HepG2 (cell line): Measurements from ENCODE around the gene ADSL. TPM values are rescaled to one million over a fixed set of nuclear protein-coding genes. Genes with fewer than 3 reads are reported as not detected.

Experiments
- ATAC-seq: fragments of 200-7000 bp; cut with Tn5 transposase; 3 replicates; pipeline ENCODE4 v1.9.1; 2020; ENCODE audit warnings: mild to moderate bottlenecking, moderate library complexity
- BruUV-seq: library from RNA; stranded (reverse); fragments of 400-500 nt; replicated peaks from 2 replicates; lab custom pipeline; 2021; lab: Mats Ljungman, UMichigan
- CTCF ChIA-PET: fragments of 300-600 bp; formaldehyde crosslinking; extraction: SDS; loops from one replicate; lab custom pipeline; 2021; ENCODE audit warnings: low total read pairs, inconsistent platforms, low intra/inter-chr PET ratio; lab: Yijun Ruan, JAX
- POLR2A ChIA-PET: fragments of 350-600 bp; sonication (Branson Sonifier 250); formaldehyde crosslinking; loops from one replicate; lab custom pipeline; 2020; ENCODE audit warnings: antibody characterized with exemption, inconsistent platforms; lab: Yijun Ruan, JAX
- DNase-seq: peaks from one replicate; pipeline ENCODE4 v3.0.0-alpha.2; 2015; ENCODE audit warnings: low spot score
- FAIRE-seq: peaks from 3 replicates; lab custom pipeline; 2011; peaks lifted over from hg19 to GRCh38; lab: Jason Lieb, UNC
- H2AFZ ChIP-seq: one replicate; pipeline ENCODE4 v1.6.1; 2011; ENCODE audit warnings: low read length, inconsistent platforms
- H3K27ac ChIP-seq: fragments of 300-600 bp; 3 replicates; pipeline ENCODE4 v1.8.0; 2011; ENCODE audit warnings: mixed run types, mild to moderate bottlenecking, mixed read lengths, low read length, inconsistent platforms; ENCODE audit not compliant: insufficient read depth; ENCODE audit errors: extremely low read length
- H3K27me3 ChIP-seq, 2 experiments: fragments of 200-600 bp in 1 of 2; 2 replicates in 1 of 2; 3 replicates in 1 of 2; pipeline versions ENCODE4 v1.6.0 to v1.8.0; 2011; ENCODE audit warnings: low read length in 2 of 2, mild to moderate bottlenecking in 2 of 2, moderate library complexity in 2 of 2, inconsistent platforms in 1 of 2; ENCODE audit not compliant: insufficient read depth in 2 of 2, control insufficient read depth in 1 of 2
- H3K36me3 ChIP-seq, 2 experiments: fragments of 200-600 bp in 1 of 2; replicated peaks in 1 of 2; 2 replicates in 1 of 2; 3 replicates in 1 of 2; pipeline versions ENCODE4 v1.5.1 to v1.8.0; 2011; ENCODE audit warnings: low read length in 2 of 2, inconsistent platforms in 1 of 2; ENCODE audit not compliant: insufficient read depth in 2 of 2, control insufficient read depth in 1 of 2
- H3K4me1 ChIP-seq: 2 replicates; pipeline ENCODE4 v1.5.1; 2012; ENCODE audit warnings: low read length, inconsistent platforms; ENCODE audit not compliant: insufficient read depth
- H3K4me2 ChIP-seq: 2 replicates; pipeline ENCODE4 v1.6.0; 2011; ENCODE audit warnings: low read depth, low read length, inconsistent platforms
- H3K4me3 ChIP-seq, 3 experiments: fragments of 200-600 bp in 1 of 3; sonication (generic), shearing (Covaris generic) in 1 of 3; replicated peaks in 1 of 3; 2 replicates each; pipeline ENCODE4 v1.5.1; 2011 to 2016; ENCODE audit warnings: low read length in 3 of 3, inconsistent platforms in 2 of 3, low read depth in 2 of 3, mild to moderate bottlenecking in 2 of 3, control low read depth in 1 of 3, mixed read lengths in 1 of 3; ENCODE audit not compliant: insufficient read depth in 1 of 3
- H3K79me2 ChIP-seq: one replicate; pipeline ENCODE4 v1.6.1; 2011; ENCODE audit warnings: low read length, inconsistent platforms; ENCODE audit not compliant: insufficient read depth
- H3K9ac ChIP-seq: 2 replicates; pipeline ENCODE4 v1.6.0; 2011; ENCODE audit warnings: mild to moderate bottlenecking, low read depth, low read length, inconsistent platforms; ENCODE audit not compliant: insufficient read depth
- H3K9me3 ChIP-seq: 2 replicates; pipeline ENCODE4 v1.5.1; 2012; ENCODE audit warnings: mild to moderate bottlenecking, low read length
- H4K20me1 ChIP-seq: 2 replicates; pipeline ENCODE4 v1.6.0; 2011; ENCODE audit warnings: inconsistent platforms, mild to moderate bottlenecking, low read length, moderate library complexity; ENCODE audit not compliant: insufficient read depth
- TBX2 ChIP-seq: sonication (generic); formaldehyde crosslinking; IDR thresholded peaks from 2 replicates; pipeline ENCODE4 v1.5.0; 2020; ENCODE audit warnings: missing genetic modification reagents, mild to moderate bottlenecking, borderline replicate concordance
- ZSCAN22 ChIP-seq: sonication (generic); formaldehyde crosslinking; IDR thresholded peaks from 2 replicates; pipeline ENCODE4 v1.4.0; 2020; ENCODE audit warnings: mild to moderate bottlenecking, missing genetic modification reagents
- ZSCAN30 ChIP-seq: sonication (generic); formaldehyde crosslinking; IDR thresholded peaks from 2 replicates; pipeline ENCODE4 v1.5.0; 2020; ENCODE audit warnings: mild to moderate bottlenecking, missing genetic modification reagents
- ZSCAN31 ChIP-seq: sonication (generic); formaldehyde crosslinking; IDR thresholded peaks from 2 replicates; pipeline ENCODE4 v1.5.0; 2020; ENCODE audit warnings: low read depth, mild to moderate bottlenecking, missing genetic modification reagents
- WGBS: methylation state at CpG from one replicate; pipeline ENCODE4 v1.1.6; 2017; ENCODE audit warnings: low lambda C conversion rate; 5-methylcytosine and 5-hydroxymethylcytosine counted together
- in situ Hi-C: cut with HindIII; loops from 2 replicates; pipeline ENCODE4 v1.10.0; 2017; ENCODE audit warnings: low pct_unique_long_range_greater_than_20kb; ENCODE audit not compliant: extremely low pct_ligation_motif_present
- intact Hi-C: fragments of 100-400 bp; cut with micrococcal nuclease; formaldehyde crosslinking; loops from one replicate; pipeline ENCODE4 v1.10.0; 2022; ENCODE audit not compliant: unreplicated experiment
- polyA plus RNA-seq, 8 experiments: library from polyadenylated mRNA; depleted of rRNA in 3 of 8; stranded (reverse) in 7 of 8; unstranded in 1 of 8; fragments of >200 nt; fragmentation: Illumina TruSeq in 4 of 8; extraction: Trizol in 4 of 8; gene quantifications; 2 replicates each; pipeline versions ENCODE4 v1.2.1 to v1.2.3, GENCODE V29; 2011 to 2016; ENCODE audit warnings: low read depth in 4 of 8, missing spikeins in 1 of 8, mixed read lengths in 1 of 8; ENCODE audit not compliant: insufficient read depth in 1 of 8
- total RNA-seq, 5 experiments: library from RNA; depleted of rRNA; stranded (reverse); fragments of >200 nt; fragmentation: Illumina TruSeq; extraction: Trizol; gene quantifications; 2 replicates each; pipeline ENCODE4 v1.2.3, GENCODE V29; 2016; ENCODE audit warnings: low read depth in 1 of 5
- TF ChIP-seq, protein P1 (sequence below): sonication (generic); formaldehyde crosslinking; IDR thresholded peaks from 2 replicates; pipeline ENCODE4 v1.4.0; 2020; ENCODE audit warnings: mild to moderate bottlenecking, missing genetic modification reagents

The ADSL gene
- total and polyA plus RNA-seq, 2 of the 13 experiments (the other 11 are each of a cell fraction or from before 2014, with no cell fraction given): 123 to 174 TPM

DNA sequence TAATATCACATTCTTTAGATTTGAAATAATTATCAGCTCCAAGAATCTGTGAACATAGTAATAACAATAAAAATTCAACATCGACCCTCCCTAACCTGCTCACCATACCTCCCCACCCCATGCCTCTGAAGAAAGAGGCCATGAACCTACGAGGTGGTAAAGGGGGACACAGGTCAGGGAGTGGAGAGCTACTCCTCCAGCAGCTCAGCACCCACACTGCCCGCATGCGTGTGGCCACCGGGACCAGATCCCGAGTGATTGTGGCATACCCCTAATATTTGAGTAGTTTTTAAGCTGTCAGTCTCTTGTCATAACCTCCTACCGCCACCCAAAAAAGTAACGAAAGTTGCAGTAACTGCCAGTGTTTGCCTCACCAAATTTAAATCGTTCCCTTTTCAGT, 16.8 kb upstream of the ADSL start:
- H3K4me2 ChIP-seq: no peak overlapping the region
- H3K27me3 ChIP-seq: no peaks in the 10 kb centered on the region
- peaks cover 1 to 5% of the 10 kb centered on the region in 2 experiments; a peak in 2 of 5 replicates for H3K36me3 ChIP-seq
- ChIA-PET POLR2A (no interaction called here), CTCF (no interaction called here)
- H3K27ac ChIP-seq: no peak overlapping the region
- FAIRE-seq (no peak), DNase-seq (no peak), ATAC-seq (no peak)
- no peak for TF ChIP-seq ZSCAN31
- TF ChIP-seq ZSCAN30 (CRISPR knock-in tag): no peak
- TF ChIP-seq TBX2 (CRISPR knock-in tag): no peak
- in situ Hi-C loops (no loop called here), intact Hi-C loops (no loop called here)
- no peak overlapping the region for H3K4me3 ChIP-seq
- no TSS peak for BruUV-seq
- no peak overlapping the region for H3K9ac ChIP-seq
- no peaks in the 10 kb centered on the region for H3K79me2 ChIP-seq
- H2AFZ ChIP-seq: no peak overlapping the region
- no peaks in the 10 kb centered on the region for H3K4me1 ChIP-seq
- no peaks in the 10 kb centered on the region for H3K9me3 ChIP-seq
- no peaks in the 10 kb centered on the region; the same call in 1 of the 2 replicates for H4K20me1 ChIP-seq
- WGBS: 96% methylated on average over 9 of the region's 9 CpGs

- no peak for ATAC-seq
- TF ChIP-seq, protein P1, sequence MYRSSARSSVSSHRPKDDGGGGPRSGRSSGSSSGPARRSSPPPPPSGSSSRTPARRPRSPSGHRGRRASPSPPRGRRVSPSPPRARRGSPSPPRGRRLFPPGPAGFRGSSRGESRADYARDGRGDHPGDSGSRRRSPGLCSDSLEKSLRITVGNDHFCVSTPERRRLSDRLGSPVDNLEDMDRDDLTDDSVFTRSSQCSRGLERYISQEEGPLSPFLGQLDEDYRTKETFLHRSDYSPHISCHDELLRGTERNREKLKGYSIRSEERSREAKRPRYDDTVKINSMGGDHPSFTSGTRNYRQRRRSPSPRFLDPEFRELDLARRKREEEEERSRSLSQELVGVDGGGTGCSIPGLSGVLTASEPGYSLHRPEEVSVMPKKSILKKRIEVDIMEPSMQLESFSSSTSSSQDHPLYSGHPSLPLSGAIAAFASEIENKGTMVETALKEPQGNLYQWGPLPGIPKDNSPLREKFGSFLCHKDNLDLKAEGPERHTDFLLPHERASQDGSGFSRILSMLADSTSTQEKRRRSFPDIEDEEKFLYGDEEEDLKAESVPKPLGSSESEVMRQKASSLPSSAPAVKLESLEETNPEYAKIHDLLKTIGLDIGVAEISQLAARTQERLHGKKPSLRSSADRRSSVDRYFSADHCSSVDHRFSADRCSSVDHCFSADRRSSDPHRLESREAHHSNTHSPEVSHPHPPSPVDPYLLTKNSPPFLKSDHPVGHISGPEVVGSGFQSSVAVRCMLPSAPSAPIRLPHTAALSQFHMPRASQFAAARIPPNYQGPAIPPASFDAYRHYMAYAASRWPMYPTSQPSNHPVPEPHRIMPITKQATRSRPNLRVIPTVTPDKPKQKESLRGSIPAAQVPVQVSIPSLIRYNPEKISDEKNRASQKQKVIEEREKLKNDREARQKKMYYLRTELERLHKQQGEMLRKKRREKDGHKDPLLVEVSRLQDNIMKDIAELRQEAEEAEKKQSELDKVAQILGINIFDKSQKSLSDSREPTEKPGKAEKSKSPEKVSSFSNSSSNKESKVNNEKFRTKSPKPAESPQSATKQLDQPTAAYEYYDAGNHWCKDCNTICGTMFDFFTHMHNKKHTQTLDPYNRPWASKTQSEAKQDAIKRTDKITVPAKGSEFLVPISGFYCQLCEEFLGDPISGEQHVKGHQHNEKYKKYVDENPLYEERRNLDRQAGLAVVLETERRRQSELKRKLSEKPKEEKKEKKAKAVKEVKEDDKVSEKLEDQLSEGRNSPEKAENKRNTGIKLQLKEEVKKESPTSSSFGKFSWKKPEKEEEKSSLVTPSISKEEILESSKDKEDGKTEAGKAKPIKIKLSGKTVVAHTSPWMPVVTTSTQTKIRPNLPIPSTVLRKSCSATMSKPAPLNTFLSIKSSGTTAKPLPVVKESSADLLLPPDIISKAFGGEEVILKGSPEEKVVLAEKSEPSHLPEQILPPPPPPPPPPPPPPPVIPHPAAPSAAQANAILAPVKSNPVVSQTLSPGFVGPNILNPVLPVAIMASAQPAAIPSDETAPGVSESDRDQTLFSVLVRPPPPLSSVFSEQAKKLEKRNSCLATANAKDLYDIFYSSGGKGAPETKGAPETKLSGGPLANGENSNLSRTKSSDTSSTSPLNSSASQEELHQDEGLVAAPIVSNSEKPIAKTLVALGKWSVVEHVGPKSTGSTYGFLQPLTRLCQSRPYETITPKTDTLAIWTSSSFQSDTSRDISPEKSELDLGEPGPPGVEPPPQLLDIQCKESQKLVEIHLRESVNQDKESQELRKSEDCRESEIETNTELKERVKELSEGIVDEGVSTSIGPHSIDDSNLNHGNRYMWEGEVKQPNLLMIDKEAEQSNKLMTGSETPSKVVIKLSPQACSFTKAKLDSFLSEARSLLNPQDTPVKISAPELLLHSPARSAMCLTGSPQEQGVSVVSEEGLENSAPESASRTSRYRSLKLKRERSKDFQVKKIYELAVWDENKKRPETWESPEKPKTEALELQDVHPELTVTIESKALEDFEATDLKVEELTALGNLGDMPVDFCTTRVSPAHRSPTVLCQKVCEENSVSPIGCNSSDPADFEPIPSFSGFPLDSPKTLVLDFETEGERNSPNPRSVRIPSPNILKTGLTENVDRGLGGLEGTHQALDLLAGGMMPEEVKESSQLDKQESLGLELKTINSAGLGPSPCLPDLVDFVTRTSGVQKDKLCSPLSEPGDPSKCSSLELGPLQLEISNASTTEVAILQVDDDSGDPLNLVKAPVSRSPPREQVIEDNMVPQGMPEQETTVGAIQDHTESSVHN (CRISPR knock-in tag): no peak
- TF ChIP-seq ZSCAN22 (CRISPR knock-in tag): no peak
- no TSS peak for BruUV-seq
- intact Hi-C loops (no loop called here), in situ Hi-C loops (no loop called here)
- Histone ChIP-seq H3K36me3 (peaks cover 1 to 3% of the 10 kb centered on the region in 2 experiments; a peak in 2 of 5 replicates), H3K9ac (no peak overlapping the region), H3K27me3 (no peaks in the 10 kb centered on the region), H4K20me1 (no peaks in the 10 kb centered on the region; the same call in 1 of the 2 replicates), H2AFZ (no peak overlapping the region), H3K27ac (no peak overlapping the region), H3K79me2 (no peaks in the 10 kb centered on the region), H3K4me3 (no peak overlapping the region), H3K4me1 (no peaks in the 10 kb centered on the region), H3K4me2 (no peak overlapping the region), H3K9me3 (no peaks in the 10 kb centered on the region)
- ChIA-PET POLR2A (no interaction called here), CTCF (no interaction called here)
- no peak for FAIRE-seq
- 97% methylated on average over 4 of the region's 4 CpGs for WGBS
- no peak for DNase-seq
These were observed 16.2 kb upstream of the ADSL start for GRCh38 chr22:40330086-40330485.
